Measurements from ENCODE around the gene ANKRD44.

DNA sequence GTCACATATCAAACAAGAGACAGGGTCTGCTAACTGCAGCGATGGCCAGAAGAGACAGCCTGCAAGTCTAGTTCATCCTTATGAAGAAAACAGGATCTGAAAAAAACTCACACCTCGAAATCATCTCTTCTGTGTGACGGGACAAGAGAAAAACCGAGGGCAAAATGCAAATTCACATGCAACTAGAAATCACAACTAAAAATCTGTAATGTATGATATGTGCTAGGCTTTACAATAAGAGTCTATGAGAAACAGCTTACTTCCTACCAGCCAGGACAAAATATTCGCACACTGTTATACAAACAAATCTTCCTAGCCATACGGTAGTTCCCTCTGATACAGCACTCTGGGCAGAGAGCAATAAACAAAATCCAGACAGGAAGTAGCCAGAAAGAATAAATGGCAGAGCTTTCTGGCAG, 48.8 kb downstream of the ANKRD44 start:
- TF ChIP-seq, protein P1, sequence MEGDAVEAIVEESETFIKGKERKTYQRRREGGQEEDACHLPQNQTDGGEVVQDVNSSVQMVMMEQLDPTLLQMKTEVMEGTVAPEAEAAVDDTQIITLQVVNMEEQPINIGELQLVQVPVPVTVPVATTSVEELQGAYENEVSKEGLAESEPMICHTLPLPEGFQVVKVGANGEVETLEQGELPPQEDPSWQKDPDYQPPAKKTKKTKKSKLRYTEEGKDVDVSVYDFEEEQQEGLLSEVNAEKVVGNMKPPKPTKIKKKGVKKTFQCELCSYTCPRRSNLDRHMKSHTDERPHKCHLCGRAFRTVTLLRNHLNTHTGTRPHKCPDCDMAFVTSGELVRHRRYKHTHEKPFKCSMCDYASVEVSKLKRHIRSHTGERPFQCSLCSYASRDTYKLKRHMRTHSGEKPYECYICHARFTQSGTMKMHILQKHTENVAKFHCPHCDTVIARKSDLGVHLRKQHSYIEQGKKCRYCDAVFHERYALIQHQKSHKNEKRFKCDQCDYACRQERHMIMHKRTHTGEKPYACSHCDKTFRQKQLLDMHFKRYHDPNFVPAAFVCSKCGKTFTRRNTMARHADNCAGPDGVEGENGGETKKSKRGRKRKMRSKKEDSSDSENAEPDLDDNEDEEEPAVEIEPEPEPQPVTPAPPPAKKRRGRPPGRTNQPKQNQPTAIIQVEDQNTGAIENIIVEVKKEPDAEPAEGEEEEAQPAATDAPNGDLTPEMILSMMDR (conservative IDR thresholded peaks at IDR 0.05; ENCODE audit: low read depth, low read length), result no peak
- TF ChIP-seq EZH2phosphoT487 (IDR thresholded peaks at IDR 0.05; ENCODE audit: borderline replicate concordance, low read length), result no peak
- TF ChIP-seq EZH2 (IDR thresholded peaks at IDR 0.05; ENCODE audit: low read length, unreplicated experiment), result no peak

Measured in PC-3 (cell line).